IMR-90 (cell line): ENCODE data around the gene STEAP4. TPM values are rescaled to one million over a fixed set of nuclear protein-coding genes. Genes with fewer than 3 reads are reported as not detected.

Source experiments
- ATAC-seq: fragments of 200-7000 bp; cut with Tn5 transposase; 2 replicates; pipeline ENCODE4 v1.9.1; 2020; ENCODE audit warnings: low read depth, mild to moderate bottlenecking, moderate library complexity
- BruUV-seq: library from RNA; stranded (reverse); fragments of 400-500 nt; replicated peaks from 2 replicates; lab custom pipeline; 2021; lab: Mats Ljungman, UMichigan
- CTCF ChIA-PET: fragments of 300-600 bp; formaldehyde crosslinking; extraction: SDS; loops from one replicate; lab custom pipeline; 2021; ENCODE audit warnings: antibody characterized with exemption; lab: Yijun Ruan, JAX
- POLR2A ChIA-PET: fragments of 300-600 bp; sonication (Branson Sonifier 250); formaldehyde crosslinking; loops from one replicate; lab custom pipeline; 2022; ENCODE audit warnings: antibody characterized with exemption; ENCODE audit not compliant: unreplicated experiment; lab: Charles Lee
- DNase-seq: peaks from one replicate; pipeline ENCODE4 v3.0.0; 2013
- H2AFZ ChIP-seq: replicated peaks from 2 replicates; pipeline ENCODE3; 2013; ENCODE audit warnings: low read length, mild to moderate bottlenecking; ENCODE audit not compliant: poor library complexity
- H2AK5ac ChIP-seq: 2 replicates; pipeline ENCODE4 v1.6.1; 2013; ENCODE audit warnings: low read depth, low read length, inconsistent platforms
- H2AK9ac ChIP-seq: replicated peaks from 2 replicates; pipeline ENCODE3; 2013; ENCODE audit warnings: mild to moderate bottlenecking, low read depth, low read length, moderate library complexity; ENCODE audit not compliant: poor library complexity
- H2BK120ac ChIP-seq: 2 replicates; pipeline ENCODE4 v1.6.1; 2013; ENCODE audit warnings: low read depth, low read length, inconsistent platforms
- H2BK15ac ChIP-seq: 3 replicates; pipeline ENCODE4 v1.6.1; 2013; ENCODE audit warnings: low read depth, low read length, inconsistent platforms
- H2BK20ac ChIP-seq: 2 replicates; pipeline ENCODE4 v1.6.1; 2013; ENCODE audit warnings: low read depth, mild to moderate bottlenecking, inconsistent platforms, low read length, moderate library complexity
- H2BK5ac ChIP-seq: 2 replicates; pipeline ENCODE4 v1.6.1; 2013; ENCODE audit warnings: mild to moderate bottlenecking, low read depth, low read length, inconsistent platforms; ENCODE audit not compliant: poor library complexity, severe bottlenecking
- H3K14ac ChIP-seq: replicated peaks from 2 replicates; pipeline ENCODE4 v1.6.1; 2013; ENCODE audit warnings: low read depth, low read length, inconsistent platforms
- H3K18ac ChIP-seq: 2 replicates; pipeline ENCODE4 v1.6.1; 2013; ENCODE audit warnings: low read depth, low read length, control low read depth
- H3K23ac ChIP-seq: 2 replicates; pipeline ENCODE4 v1.6.1; 2013; ENCODE audit warnings: low read depth, low read length, inconsistent platforms
- H3K27ac ChIP-seq: 2 replicates; pipeline ENCODE4 v1.5.1; 2013; ENCODE audit warnings: mild to moderate bottlenecking, control low read depth, low read length; ENCODE audit not compliant: insufficient read depth
- H3K27me3 ChIP-seq: 2 replicates; pipeline ENCODE4 v1.6.1; 2013; ENCODE audit warnings: low read length; ENCODE audit not compliant: control insufficient read depth, insufficient read depth
- H3K36me3 ChIP-seq: 2 replicates; pipeline ENCODE4 v1.6.1; 2013; ENCODE audit warnings: low read length, mixed read lengths; ENCODE audit not compliant: control insufficient read depth, insufficient read depth
- H3K4ac ChIP-seq: 2 replicates; pipeline ENCODE4 v1.6.1; 2013; ENCODE audit warnings: low read depth, low read length, inconsistent platforms
- H3K4me1 ChIP-seq: 2 replicates; pipeline ENCODE4 v1.6.1; 2013; ENCODE audit warnings: low read length, mixed read lengths; ENCODE audit not compliant: control insufficient read depth, insufficient read depth
- H3K4me2 ChIP-seq: 2 replicates; pipeline ENCODE4 v1.6.1; 2013; ENCODE audit warnings: low read depth, mild to moderate bottlenecking, control low read depth, low read length, moderate library complexity
- H3K4me3 ChIP-seq: 2 replicates; pipeline ENCODE4 v1.5.1; 2013; ENCODE audit warnings: low read depth, mild to moderate bottlenecking, control low read depth, low read length, moderate library complexity; ENCODE audit not compliant: insufficient read depth
- H3K56ac ChIP-seq: 2 replicates; pipeline ENCODE4 v1.6.1; 2013; ENCODE audit warnings: low read length, inconsistent platforms; ENCODE audit not compliant: insufficient read depth; ENCODE audit errors: extremely low read depth
- H3K79me1 ChIP-seq, 2 experiments: 2 replicates each; pipeline ENCODE4 v1.6.1; 2013; ENCODE audit warnings: low read length in 2 of 2, inconsistent platforms in 1 of 2, low read depth in 1 of 2
- H3K9ac ChIP-seq: 2 replicates; pipeline ENCODE4 v1.6.1; 2013; ENCODE audit warnings: low read depth, low read length, control low read depth
- H3K9me1 ChIP-seq: 2 replicates; pipeline ENCODE4 v1.6.1; 2013; ENCODE audit warnings: low read length, inconsistent platforms; ENCODE audit not compliant: insufficient read depth
- H3K9me3 ChIP-seq: 2 replicates; pipeline ENCODE4 v1.6.1; 2013; ENCODE audit warnings: low read length; ENCODE audit not compliant: control insufficient read depth, insufficient read depth
- H4K20me1 ChIP-seq: 2 replicates; pipeline ENCODE4 v1.6.1; 2013; ENCODE audit warnings: low read length, inconsistent platforms; ENCODE audit not compliant: insufficient read depth
- H4K5ac ChIP-seq: 2 replicates; pipeline ENCODE4 v1.6.1; 2013; ENCODE audit warnings: mild to moderate bottlenecking, low read depth, low read length, control low read depth
- H4K8ac ChIP-seq, 2 experiments: 2 replicates each; pipeline ENCODE4 v1.6.1; 2013; ENCODE audit warnings: low read depth in 2 of 2, low read length in 2 of 2, control low read depth in 1 of 2, inconsistent platforms in 1 of 2
- H4K91ac ChIP-seq: 2 replicates; pipeline ENCODE4 v1.6.1; 2013; ENCODE audit warnings: low read depth, low read length, inconsistent platforms; ENCODE audit not compliant: insufficient read depth
- MAFK ChIP-seq: IDR thresholded peaks from 2 replicates; pipeline ENCODE4 v1.6.1; 2012; ENCODE audit warnings: low read depth, low read length, improper control_type of control experiment
- SMC3 ChIP-seq: fragments of 150-350 bp; IDR thresholded peaks from 2 replicates; pipeline ENCODE4 v1.6.1; 2016; ENCODE audit warnings: low read depth, mild to moderate bottlenecking, antibody characterized with exemption, low read length, moderate library complexity
- WGBS, 2 experiments: methylation state at CpG; one replicate each; pipeline versions ENCODE4 v1.1.5 to v1.1.7; 2013; ENCODE audit warnings: missing lambda C conversion rate in 2 of 2; ENCODE audit not compliant: insufficient read length in 1 of 2; ENCODE audit errors: extremely low coverage in 2 of 2; 5-methylcytosine and 5-hydroxymethylcytosine counted together
- dilution Hi-C: fragments of 300-500 bp; cut with HindIII; formaldehyde crosslinking; loops from one replicate; pipeline ENCODE4 v1.14.3; 2018; ENCODE audit warnings: low sequenced_read_pairs; ENCODE audit not compliant: unreplicated experiment
- in situ Hi-C: fragments of 300-500 bp; cut with MboI; formaldehyde crosslinking; loops from 3 replicates; pipeline ENCODE4 v1.14.3; 2019; ENCODE audit warnings: low sequenced_read_pairs, inconsistent platforms, mixed read lengths
- intact Hi-C: fragments of 100-400 bp; cut with micrococcal nuclease; formaldehyde crosslinking; loops from 2 replicates; pipeline ENCODE4 v1.10.0; 2022
- polyA plus RNA-seq, 3 experiments: library from polyadenylated mRNA; depleted of rRNA; stranded (reverse); fragments of >200 nt; gene quantifications; 2 replicates each; pipeline ENCODE4 v1.2.3, GENCODE V29; 2012; ENCODE audit warnings: low replicate concordance in 1 of 3
- total RNA-seq: library from RNA; depleted of rRNA; stranded (reverse); fragments of >200 nt; gene quantifications from 2 replicates; pipeline ENCODE4 v1.2.3, GENCODE V29; 2012

The STEAP4 gene
- total and polyA plus RNA-seq, 2 of the 4 experiments (the other 2 are of a cell fraction) = not detected

- Histone ChIP-seq H2BK5ac (no peak overlapping the region), H3K14ac (no peak overlapping the region), H4K91ac (no peak overlapping the region), H3K56ac (no peak overlapping the region), H3K27me3 (no peaks in the 10 kb centered on the region), H2AK5ac (no peak overlapping the region), H3K9me1 (no peaks in the 10 kb centered on the region), H4K20me1 (no peaks in the 10 kb centered on the region), H4K8ac (no peak overlapping the region), H2BK20ac (no peak overlapping the region), H3K36me3 (no peaks in the 10 kb centered on the region), H4K5ac (no peak overlapping the region), H2AK9ac (no peak overlapping the region), H3K4ac (no peak overlapping the region), H3K4me3 (no peak overlapping the region), H2BK15ac (no peak overlapping the region), H3K79me1 (no peaks in the 10 kb centered on the region), H3K9me3 (no peaks in the 10 kb centered on the region), H2BK120ac (no peak overlapping the region), H3K4me1 (no peaks in the 10 kb centered on the region), H3K27ac (no peak overlapping the region), H3K23ac (no peak overlapping the region), H3K18ac (no peak overlapping the region), H2AFZ (no peak overlapping the region), H3K9ac (no peak overlapping the region), H3K4me2 (no peak overlapping the region)
- ChIA-PET CTCF (no interaction called here), POLR2A (no interaction called here)
- WGBS, 2 experiments = no CpG with 5 or more reads among the region's 2 CpGs
- BruUV-seq = no TSS peak
- dilution Hi-C loops (no loop called here), intact Hi-C loops (no loop called here), in situ Hi-C loops (no loop called here)
- ATAC-seq (no peak), DNase-seq (no peak)
- no peak for TF ChIP-seq MAFK
- TF ChIP-seq SMC3 = no peak
These were observed 43.4 kb upstream of the STEAP4 start for GRCh38 chr7:88350118-88350517.
